ENCODE data around the gene RIC1. TPM values are rescaled to one million over a fixed set of nuclear protein-coding genes. Genes with fewer than 3 reads are reported as not detected.

Gene RIC1, protein sequence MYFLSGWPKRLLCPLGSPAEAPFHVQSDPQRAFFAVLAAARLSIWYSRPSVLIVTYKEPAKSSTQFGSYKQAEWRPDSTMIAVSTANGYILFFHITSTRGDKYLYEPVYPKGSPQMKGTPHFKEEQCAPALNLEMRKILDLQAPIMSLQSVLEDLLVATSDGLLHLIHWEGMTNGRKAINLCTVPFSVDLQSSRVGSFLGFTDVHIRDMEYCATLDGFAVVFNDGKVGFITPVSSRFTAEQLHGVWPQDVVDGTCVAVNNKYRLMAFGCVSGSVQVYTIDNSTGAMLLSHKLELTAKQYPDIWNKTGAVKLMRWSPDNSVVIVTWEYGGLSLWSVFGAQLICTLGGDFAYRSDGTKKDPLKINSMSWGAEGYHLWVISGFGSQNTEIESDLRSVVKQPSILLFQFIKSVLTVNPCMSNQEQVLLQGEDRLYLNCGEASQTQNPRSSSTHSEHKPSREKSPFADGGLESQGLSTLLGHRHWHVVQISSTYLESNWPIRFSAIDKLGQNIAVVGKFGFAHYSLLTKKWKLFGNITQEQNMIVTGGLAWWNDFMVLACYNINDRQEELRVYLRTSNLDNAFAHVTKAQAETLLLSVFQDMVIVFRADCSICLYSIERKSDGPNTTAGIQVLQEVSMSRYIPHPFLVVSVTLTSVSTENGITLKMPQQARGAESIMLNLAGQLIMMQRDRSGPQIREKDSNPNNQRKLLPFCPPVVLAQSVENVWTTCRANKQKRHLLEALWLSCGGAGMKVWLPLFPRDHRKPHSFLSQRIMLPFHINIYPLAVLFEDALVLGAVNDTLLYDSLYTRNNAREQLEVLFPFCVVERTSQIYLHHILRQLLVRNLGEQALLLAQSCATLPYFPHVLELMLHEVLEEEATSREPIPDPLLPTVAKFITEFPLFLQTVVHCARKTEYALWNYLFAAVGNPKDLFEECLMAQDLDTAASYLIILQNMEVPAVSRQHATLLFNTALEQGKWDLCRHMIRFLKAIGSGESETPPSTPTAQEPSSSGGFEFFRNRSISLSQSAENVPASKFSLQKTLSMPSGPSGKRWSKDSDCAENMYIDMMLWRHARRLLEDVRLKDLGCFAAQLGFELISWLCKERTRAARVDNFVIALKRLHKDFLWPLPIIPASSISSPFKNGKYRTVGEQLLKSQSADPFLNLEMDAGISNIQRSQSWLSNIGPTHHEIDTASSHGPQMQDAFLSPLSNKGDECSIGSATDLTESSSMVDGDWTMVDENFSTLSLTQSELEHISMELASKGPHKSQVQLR (N-terminal part only)
- total RNA-seq (2022; extraction: Qiagen RNA extraction), result 9.9 to 14.4 TPM (median 13.2 TPM) in 5 replicates

DNA sequence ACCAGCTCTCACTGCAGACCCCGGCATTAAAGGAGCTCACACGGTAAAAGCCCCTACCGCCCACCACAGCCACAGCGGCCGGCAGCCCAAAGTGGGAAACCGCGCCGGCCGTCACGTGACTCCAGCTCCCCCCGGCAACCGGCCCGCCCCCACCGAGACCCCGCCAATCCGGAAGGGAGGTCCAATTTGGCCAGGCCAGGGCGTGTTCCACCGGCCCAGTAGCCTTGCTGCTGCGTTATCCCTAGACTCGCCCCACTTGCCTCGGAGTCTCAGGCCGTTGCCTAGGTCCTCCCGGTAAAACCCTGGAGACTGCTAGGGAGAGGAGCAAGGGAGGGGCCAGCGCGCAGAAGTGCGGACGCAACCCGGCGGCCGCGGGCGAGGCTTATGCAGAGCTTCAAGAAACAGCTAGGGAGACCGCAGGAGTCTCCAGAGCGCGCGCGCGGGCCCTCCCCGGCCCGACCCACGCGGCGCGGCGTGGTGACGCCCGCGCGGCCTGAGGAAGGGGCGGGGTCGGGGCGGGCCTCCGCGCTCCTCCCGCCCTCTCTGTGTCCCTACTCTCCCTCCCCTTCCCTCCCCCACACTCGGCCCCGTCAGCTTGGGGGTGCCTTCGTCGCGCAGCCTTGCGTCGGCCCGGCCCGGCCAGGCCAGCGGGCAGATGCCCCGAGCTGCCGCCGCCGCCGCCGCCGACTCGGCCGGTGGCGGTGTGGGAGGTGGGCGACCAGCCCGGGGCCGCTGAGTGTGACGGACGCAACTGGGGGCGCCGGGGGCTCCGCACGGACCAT is at the start of gene RIC1:
TSS of gene RIC1 (plus strand) at position 578 of the 782 bp plus-strand sequence. CDS start at position 781, 203 bp downstream.

Other genes starting within 250 kb of the RIC1 start
- gene PLGRKT, start 191.2 kb upstream of the RIC1 start, total RNA-seq (2022; extraction: Qiagen RNA extraction), result 19.2 to 28.2 TPM (median 23.7 TPM) in 5 replicates
- gene CD274, start 178.6 kb upstream of the RIC1 start, total RNA-seq (2022; extraction: Qiagen RNA extraction), result 1.4 to 2.3 TPM (median 1.6 TPM) in 5 replicates
- 0.16 to 0.29 TPM (median 0.19 TPM) in 5 replicates for gene PDCD1LG2, start 118.6 kb upstream of the RIC1 start, total RNA-seq (2022; extraction: Qiagen RNA extraction)
- gene ERMP1, start 204.0 kb downstream of the RIC1 start, total RNA-seq (2022; extraction: Qiagen RNA extraction), result 17.1 to 19.6 TPM (median 17.5 TPM) in 5 replicates

All from A549 treated with Mapracorat at 1 μM for 4 hours (cell line).